ENCODE measurements around the gene BCL3. TPM values are rescaled to one million over a fixed set of nuclear protein-coding genes. Genes with fewer than 3 reads are reported as not detected.

The BCL3 gene
- total and polyA plus RNA-seq, 2 of the 4 experiments (the other 2 are of a cell fraction): 1.6 to 26.0 TPM

GRCh38 chr19:44735011-44735410 lies 13.5 kb upstream of the BCL3 start:
- Histone ChIP-seq H3K4me2 (ENCODE audit: low read depth, low read length) (no peak overlapping the region), H3K9ac (ENCODE audit: low read depth, low read length) (no peak overlapping the region), H2BK15ac (ENCODE audit: low read depth, low read length) (no peak overlapping the region), H2BK20ac (ENCODE audit: low read depth, low read length) (no peak overlapping the region), H3K9me1 (ENCODE audit: insufficient read depth, low read length) (peaks cover 3% of the 10 kb centered on the region; the same call in 1 of the 2 replicates), H3K56ac (ENCODE audit: extremely low read depth, insufficient read depth, low read length) (no peak overlapping the region), H3K4me3 (ENCODE audit: insufficient read depth, low read depth, low read length) (no peak overlapping the region), H4K91ac (ENCODE audit: insufficient read depth, low read depth, low read length) (no peak overlapping the region), H2AFZ (replicated peaks; ENCODE audit: low read length, poor library complexity) (no peak overlapping the region), H4K8ac (ENCODE audit: low read depth in 2 of 2, low read length in 2 of 2) (no peak overlapping the region), H3K9me3 (ENCODE audit: control insufficient read depth, insufficient read depth, low read length) (no peaks in the 10 kb centered on the region), H3K18ac (ENCODE audit: low read depth, low read length) (no peak overlapping the region), H3K27me3 (ENCODE audit: control insufficient read depth, insufficient read depth, low read length) (no peaks in the 10 kb centered on the region), H2AK9ac (replicated peaks; ENCODE audit: low read depth, low read length, poor library complexity) (no peak overlapping the region), H3K27ac (ENCODE audit: insufficient read depth, low read length) (no peak overlapping the region), H3K4me1 (ENCODE audit: control insufficient read depth, insufficient read depth, low read length) (peaks cover 13% of the 10 kb centered on the region), H2BK120ac (ENCODE audit: low read depth, low read length) (no peak overlapping the region), H3K23ac (ENCODE audit: low read depth, low read length) (no peak overlapping the region), H4K5ac (ENCODE audit: low read depth, low read length) (no peak overlapping the region), H2AK5ac (ENCODE audit: low read depth, low read length) (0 out of 2 replicates have a peak overlapping the region, but pooled peaks have one; percentile 27), H4K20me1 (ENCODE audit: insufficient read depth, low read length) (no peaks in the 10 kb centered on the region), H3K14ac (replicated peaks; ENCODE audit: low read depth, low read length) (no peak overlapping the region), H3K36me3 (ENCODE audit: control insufficient read depth, insufficient read depth, low read length) (no peaks in the 10 kb centered on the region), H3K79me1 (ENCODE audit: low read depth in 1 of 2, low read length in 2 of 2) (no peaks in the 10 kb centered on the region), H2BK5ac (ENCODE audit: low read depth, low read length, poor library complexity, severe bottlenecking) (no peak overlapping the region), H3K4ac (ENCODE audit: low read depth, low read length) (peak overlapping the region; percentile 40; the same call in 1 of the 2 replicates)
- ChIA-PET POLR2A (ENCODE audit: unreplicated experiment) (no interaction called here), CTCF (interaction anchor here (1.5 kb wide), 1 partner anchor 11 kb away, joined by 7 read pairs; no protein-coding TSS in a partner anchor)
- DNase-seq (no peak), ATAC-seq (ENCODE audit: low read depth) (no peak)
- no TSS peak for BruUV-seq (replicated peaks)
- TF ChIP-seq POLR2A (IDR thresholded peaks at IDR 0.05; ENCODE audit: low read depth, low read length): no peak
- TF ChIP-seq FOS (IDR thresholded peaks at IDR 0.05; ENCODE audit: low read depth, low read length): peak; percentile 38
- no peak for TF ChIP-seq RAD21 (IDR thresholded peaks at IDR 0.05; ENCODE audit: low read length)
- no peak for TF ChIP-seq CEBPB (IDR thresholded peaks at IDR 0.05; ENCODE audit: low read depth, low read length)
- intact Hi-C loops (cut with micrococcal nuclease): no loop called here
- in situ Hi-C loops (cut with MboI; ENCODE audit: low sequenced_read_pairs): no loop called here
- dilution Hi-C loops (cut with HindIII; ENCODE audit: low sequenced_read_pairs, unreplicated experiment): no loop called here
- no CpG with 5 or more reads among the region's 5 CpGs for WGBS, 2 experiments (ENCODE audit: extremely low coverage in 2 of 2, insufficient read length in 1 of 2)
